ENCODE data around the gene EIF5B.
"Not testable (repeated sequence)": the region's sequence is repeated elsewhere in the genome, so short reads cannot be mapped to it uniquely, and the experiment has no call there.

The EIF5B gene

DNA sequence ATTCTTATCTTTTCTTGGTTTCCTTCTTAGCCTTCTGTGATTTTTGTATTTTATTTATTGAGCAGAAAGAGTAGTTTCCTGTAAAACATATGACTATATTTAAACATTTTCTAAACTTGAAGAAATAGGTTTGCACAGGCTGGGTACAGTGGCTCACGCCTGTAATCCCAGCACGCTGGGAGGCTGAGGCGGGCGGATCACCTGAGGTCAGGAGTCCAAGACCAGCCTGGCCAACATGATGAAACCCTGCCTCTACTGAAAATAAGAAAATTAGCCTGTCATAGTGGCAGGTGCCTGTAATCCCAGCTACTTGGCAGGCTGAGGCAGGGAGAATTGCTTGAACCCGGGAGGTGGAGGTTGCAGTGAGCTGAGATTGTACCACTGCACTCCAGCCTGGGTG is 31.7 kb downstream of the EIF5B start:
- DNase-seq, result not testable (repeated sequence)

DNA sequence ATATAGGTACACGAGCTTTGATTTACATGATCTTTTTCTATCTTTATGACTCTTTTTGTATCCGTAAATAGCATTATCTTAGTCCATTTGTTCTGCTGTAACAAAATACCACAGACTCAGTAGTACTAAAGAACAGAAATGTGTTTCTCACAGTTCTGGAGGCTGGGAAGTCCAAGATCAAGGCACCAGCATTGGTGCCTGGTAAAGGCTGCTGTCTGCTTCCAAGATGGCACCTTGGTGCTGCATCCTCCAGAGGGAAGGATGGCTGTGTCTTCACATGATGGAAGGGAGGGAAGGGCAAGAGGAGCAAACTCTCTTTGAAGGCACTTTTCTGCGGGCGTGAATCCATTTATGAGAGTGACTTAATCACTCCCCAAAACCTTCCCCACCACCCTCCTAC is 36.0 kb downstream of the EIF5B start:
- no peak for DNase-seq

DNA sequence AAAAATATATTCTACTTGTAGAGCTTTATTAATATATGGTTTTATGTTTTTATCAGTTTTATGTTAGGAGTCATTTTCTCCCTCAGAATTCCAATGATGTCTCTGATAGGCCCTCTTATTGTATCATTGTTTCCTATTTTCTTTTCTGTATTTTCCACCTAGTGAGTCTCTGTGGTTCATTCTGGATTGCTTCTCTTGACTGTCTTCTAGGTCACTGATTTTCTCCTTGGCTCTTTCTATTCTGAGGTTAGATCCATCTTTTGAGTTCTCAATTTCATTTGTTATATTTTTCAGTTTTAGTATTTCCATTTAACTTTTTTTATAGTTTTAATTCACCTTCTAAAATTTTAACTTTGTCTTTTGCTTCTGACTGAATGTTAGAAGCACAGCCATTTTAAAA is 37.6 kb downstream of the EIF5B start:
- no peak for DNase-seq

DNA sequence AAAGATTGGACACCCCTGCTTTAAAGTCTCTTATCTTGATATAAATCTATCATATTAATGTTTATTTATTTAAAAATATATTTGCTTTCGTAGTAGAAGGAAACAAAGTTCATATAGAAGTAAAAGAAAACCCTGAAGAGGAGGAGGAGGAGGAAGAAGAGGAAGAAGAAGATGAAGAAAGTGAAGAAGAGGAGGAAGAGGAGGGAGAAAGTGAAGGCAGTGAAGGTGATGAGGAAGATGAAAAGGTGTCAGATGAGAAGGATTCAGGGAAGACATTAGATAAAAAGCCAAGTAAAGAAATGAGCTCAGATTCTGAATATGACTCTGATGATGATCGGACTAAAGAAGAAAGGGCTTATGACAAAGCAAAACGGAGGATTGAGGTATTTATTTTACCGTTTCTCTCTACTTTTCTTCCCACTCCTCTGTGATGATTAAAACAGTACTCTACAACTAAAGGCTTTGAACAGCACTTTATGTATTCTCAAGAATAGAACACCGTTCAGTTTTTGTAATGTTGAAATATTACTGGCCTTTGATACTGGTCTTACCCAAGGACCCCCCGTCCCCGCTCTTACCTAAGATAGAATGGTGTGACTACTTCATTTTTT is 39.2 kb downstream of the EIF5B start:
- DNase-seq, result no peak

DNA sequence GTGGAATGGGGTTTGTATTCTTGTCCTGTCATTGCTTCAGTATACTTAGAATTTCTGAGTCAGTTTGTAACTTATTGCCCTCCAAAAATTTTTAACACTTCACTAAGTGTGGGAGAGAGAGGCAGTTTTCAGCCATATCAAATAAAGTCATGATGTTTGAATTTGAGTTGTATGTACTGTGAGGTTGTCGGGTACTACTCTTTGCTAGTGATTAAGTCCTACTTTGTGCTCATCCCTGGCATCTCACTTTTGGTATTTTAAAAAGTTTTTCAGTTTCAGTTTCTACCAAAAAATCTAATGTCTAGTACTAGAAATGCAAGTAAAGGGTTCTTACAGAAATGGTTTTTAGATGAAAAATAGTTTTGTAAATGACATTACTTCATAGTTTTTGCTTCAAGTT is 40.7 kb downstream of the EIF5B start:
- DNase-seq, result no peak

DNA sequence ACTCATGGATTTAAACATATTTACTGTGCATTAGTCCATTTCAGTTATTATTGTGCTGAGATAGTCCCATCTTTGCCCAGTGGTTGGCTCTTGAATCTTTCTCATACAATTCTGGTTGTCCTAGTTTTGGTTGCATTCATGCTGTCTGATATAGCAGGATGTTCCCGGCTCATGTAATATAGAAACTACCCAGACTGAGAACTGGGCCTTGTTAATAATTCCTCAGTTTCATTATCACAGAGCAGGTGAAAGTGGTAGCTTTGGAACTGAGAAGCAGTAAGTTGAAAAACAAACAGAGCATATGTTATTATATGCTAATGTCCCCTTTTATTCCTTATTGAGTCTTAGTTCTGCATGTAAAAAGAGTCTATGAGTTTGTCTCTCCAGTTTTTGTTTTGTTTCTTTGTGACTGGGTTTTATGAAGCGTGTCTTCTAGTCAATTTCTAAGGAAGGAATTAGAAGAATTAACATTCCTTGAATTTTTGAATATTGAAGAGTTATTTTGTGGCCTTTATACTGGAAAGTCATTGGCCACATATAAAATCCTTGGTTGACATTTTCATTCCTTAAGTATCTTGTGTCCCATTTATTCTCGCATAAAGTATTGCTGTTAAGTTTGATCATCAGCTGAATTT is 43.3 kb downstream of the EIF5B start:
- no peak for DNase-seq

DNA sequence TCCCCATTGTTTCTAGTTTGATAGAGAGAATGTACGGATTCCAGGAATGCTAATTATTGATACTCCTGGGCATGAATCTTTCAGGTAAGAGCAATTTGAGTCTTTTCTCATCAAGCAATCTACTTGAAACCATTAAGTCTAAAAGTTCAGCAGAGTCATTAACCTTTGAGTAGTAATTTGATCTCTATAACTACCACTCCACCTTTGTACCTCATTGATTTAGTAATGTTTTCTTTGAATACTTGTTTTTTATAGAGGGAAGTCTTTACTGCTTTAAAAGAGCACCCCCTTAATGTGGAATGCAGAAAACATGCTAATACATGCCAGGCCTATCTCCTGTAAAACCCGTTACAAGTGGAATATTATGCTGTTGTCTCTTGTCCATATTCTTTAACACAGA is 45.0 kb downstream of the EIF5B start:
- DNase-seq, result no peak

DNA sequence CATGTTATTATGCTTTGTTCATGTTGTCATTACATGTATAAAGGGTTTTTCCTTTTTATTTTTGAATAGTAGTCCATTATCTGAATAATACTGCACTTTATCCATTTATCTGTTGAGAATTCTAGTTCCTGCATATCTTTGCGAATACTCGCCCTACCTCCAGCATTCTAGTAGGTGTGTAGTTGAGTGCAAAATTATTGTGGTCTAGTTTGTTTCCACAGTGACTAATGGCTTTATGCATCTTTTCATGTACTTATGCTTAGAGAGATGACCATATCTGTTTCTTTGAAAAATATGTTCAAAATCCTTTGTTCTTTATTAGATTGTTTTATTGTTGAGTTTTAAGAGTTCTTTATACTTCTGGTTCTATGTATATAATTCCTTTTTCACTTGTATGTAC is 48.8 kb downstream of the EIF5B start:
- DNase-seq, result no peak

DNA sequence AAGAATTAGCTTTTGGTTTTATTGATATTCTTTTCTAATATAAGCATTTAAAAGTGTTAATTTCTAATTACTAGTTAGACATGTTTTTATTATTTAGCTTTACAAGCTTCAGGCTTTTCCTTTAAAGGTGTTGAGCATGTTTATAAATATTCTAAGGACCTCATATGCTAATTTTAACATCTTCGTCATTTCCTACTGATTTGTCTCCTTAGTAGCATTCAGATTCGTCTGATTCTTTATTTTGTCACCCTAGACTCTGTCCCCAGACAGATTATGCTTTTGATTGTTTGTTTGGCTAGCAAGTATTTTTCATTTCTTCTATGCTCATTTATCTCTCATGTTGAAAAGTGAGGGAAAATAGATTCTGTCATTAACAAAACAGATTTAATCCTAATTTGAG is 51.7 kb downstream of the EIF5B start:
- no peak for DNase-seq

DNA sequence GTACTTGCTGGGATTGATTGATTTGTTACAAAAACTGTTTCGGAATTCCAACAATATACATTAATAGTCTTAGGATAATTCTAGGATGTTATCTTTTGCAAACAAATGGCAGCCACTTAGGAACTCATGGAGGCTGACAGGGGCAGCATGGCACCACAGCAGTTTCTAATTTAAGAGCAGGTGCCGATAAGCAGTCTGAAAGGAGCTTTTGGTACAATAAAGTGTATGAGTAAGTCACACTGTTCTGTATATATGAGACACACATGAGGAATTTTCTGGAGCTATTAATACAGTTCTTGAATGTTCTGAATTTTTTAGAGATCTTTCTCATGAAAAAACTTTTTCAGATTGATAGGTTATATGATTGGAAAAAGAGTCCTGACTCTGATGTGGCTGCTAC is 52.2 kb downstream of the EIF5B start:
- no peak for DNase-seq

DNA sequence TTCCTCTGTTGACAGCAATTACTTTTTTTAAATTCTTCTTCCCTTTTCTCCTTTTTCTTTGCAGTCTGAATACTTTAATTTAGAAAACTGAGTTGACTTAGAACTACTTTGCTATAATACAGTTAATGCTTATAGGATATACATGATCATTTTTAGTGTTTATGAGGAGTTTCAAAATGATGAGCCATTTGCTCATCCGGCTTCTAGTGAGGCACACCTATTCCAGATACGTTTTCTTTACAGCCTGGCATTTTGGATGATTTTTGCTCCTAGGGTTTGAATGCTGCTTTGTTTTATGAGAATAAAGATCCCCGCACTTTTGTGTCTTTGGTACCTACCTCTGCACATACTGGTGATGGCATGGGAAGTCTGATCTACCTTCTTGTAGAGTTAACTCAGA is 52.8 kb downstream of the EIF5B start:
- no peak for DNase-seq

DNA sequence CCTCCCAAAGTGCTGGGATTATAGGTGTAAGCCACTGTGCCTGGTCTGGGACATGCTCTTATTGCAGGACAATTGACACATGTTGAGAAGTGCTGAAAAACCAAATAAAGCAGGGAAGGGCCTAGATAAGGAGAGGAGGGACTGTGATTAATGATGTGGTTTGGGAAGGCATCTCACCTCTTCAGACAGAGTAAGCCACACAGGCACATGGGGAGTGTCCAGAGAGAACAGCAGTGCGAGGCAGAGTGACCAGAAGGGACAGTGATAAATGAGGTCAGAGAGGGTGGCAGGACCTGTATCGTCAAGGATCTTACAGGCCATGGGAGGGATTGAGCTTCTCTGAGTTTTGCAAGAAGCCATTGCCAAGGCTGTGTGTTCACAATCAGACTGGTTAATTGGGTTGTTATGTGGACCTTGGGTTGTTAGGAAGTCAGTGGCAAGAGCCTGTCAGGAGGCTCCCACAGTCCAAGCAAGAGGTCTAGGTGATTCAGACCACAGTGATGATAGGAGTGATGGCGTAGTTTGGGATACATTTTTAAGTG is 58.5 kb downstream of the EIF5B start:
- no peak for DNase-seq

DNA sequence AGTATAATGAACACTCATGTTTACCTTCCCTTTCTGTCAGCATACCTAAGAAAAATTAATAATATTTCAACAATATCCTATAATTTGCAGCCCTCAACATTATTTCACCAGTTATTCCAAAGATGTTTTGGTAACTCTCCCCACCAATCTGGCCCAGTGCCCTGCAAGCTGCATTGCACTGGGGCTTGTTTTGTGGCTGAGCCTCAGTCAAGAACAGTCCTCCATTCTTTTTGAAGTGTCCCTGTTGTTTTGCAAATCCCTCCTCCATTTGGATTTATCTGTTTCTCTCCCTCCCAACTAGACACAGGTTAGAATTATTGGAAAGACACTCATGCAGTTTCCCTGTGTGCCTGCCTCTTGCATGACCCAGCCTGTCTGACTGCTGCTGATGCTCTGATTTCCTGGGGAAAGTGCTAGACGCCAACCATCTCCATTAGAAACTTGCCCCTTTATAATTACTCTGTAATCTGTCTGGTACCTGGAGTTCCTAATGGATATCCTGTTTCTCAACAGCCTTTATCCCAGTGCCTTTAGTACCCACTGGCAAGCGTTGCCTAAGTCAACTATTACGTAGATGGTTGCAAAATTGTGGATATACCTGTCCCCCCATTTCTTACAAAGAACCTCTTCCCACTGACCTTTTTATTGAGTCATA is 60.2 kb downstream of the EIF5B start:
- no peak for DNase-seq

DNA sequence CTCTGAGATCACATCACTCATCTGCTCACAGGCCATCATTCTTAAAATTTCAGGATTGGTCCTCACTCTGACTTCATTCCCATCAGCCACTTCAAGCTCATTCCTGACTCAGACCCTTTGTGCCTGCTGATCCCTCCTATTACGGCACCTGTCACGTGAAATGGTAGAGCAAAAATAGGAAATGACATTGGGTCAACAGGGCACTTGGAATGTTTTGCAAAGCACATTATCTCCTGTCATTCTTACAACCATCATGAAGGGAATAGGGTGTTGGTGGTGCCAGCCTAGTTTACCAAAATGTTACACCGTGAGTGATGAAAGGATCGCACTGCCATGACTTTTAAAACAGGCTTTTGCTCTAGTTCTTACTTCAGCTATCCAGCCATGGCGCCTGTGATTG is 61.1 kb downstream of the EIF5B start:
- no peak for DNase-seq

DNA sequence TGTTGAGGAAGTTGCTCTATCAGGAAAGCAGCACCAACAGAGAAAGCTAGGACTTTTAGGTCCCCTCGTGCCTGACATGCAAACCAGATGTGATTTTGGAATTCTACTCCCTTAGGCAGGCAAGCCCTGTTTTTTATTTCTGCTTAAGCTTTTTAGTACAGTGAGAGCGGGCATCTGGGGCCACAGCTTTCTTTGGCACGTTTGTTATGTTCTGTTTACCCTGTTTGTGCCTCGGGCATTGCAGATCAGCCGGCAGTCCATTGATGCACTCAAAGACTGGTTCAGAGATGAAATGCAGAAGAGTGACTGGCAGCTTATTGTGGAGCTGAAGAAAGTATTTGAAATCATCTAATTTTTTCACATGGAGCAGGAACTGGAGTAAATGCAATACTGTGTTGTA is 61.9 kb downstream of the EIF5B start:
- no peak for DNase-seq

DNA sequence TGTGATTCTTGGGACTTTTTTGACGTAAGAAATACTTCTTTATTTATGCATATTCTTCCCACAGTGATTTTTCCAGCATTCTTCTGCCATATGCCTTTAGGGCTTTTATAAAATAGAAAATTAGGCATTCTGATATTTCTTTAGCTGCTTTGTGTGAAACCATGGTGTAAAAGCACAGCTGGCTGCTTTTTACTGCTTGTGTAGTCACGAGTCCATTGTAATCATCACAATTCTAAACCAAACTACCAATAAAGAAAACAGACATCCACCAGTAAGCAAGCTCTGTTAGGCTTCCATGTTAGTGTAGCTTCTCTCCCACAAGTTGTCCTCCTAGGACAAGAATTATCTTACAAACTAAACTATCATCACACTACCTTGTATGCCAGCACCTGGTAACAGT is 62.6 kb downstream of the EIF5B start:
- no peak for DNase-seq

DNA sequence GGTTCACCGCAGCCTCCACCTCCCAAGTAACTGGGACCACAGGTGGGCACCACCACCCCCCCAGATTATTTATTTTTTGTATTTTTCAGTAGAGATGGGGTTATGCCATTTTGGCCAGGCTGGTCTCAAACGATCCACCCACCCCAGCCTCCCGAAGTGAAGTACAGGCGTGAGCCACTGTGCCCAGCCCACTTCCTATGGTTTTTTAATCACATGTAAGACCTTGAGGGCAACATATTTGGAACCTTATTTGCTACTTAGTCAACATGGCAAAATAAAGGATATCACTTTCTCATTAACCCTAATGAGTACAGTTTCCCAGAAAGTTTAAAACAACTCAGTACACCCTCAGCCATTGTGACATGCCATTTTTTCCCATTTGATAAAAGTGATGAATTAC is 64.7 kb downstream of the EIF5B start:
- no peak for DNase-seq

DNA sequence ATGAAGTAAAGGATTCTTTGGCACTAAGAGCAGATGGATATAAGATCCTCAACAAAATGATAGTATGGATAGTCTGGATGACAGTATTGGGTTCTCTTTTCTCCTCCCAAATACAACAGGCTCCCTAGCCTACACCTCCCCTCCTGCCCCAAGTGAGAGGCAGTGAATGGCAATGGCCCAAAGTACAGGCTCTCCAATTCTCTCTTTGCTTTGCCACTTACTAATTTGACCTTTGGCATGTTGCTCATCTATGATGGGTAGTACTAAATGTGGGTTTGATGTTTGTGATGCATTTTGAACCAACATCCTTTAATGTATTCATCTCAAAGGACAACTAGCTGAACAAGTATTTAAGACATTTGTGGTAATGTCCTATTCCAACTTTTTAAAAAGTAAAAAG is 65.9 kb downstream of the EIF5B start:
- no peak for DNase-seq

DNA sequence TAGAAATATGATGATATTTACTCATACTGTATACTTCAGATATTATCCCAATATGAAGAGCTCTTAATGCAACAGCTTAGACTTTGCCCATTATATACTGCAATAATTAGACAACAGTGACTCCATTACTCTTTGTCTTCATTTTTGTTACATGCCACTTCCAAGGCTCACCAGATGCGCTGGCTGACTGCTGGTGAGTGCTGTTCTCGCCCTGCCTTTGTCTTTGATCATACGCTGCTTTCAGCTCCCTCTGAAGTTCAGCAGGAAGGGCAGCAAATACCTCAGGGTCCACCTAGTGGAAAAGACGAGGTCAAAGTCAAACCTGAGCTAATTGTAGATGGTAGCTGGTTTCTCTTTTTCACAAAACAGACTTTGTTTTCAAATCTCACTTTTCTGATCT is 66.3 kb downstream of the EIF5B start:
- DNase-seq, result no peak

DNA sequence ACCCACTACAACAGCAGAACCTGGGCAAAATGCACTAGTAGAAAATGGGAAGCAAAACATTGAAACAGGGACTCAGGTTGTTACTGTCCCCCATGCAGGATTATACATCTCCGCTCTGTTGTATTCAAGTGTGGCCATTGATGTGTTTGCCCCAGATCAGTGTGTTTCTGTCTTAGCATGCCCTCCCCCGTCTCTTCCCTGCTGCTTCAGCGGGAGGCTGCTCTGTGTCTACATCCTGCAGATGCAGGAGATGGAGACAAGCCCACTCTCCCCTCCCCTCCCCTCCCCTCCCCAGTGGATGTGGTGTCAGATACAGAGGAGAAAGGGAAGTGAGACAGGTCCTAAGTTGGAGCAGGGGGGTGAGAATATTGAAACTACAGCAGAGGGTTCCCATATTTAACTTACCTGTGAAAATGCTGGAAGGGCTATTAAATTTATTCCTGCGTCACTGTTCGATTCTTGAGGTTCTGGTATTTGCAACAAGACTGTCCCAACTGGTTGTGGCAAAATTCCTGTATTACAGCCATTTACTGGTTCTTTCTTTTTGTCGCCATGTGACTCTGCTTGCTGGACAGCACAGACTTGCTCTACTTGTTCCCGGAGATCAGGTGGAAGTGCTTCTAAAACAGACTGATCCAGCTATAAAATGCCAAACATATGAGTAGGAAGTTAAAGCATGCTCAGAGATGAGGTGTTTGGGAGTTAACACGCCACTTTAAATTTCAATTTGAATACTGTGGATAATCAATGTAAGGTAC is 67.0 kb downstream of the EIF5B start:
- DNase-seq, result no peak

DNA sequence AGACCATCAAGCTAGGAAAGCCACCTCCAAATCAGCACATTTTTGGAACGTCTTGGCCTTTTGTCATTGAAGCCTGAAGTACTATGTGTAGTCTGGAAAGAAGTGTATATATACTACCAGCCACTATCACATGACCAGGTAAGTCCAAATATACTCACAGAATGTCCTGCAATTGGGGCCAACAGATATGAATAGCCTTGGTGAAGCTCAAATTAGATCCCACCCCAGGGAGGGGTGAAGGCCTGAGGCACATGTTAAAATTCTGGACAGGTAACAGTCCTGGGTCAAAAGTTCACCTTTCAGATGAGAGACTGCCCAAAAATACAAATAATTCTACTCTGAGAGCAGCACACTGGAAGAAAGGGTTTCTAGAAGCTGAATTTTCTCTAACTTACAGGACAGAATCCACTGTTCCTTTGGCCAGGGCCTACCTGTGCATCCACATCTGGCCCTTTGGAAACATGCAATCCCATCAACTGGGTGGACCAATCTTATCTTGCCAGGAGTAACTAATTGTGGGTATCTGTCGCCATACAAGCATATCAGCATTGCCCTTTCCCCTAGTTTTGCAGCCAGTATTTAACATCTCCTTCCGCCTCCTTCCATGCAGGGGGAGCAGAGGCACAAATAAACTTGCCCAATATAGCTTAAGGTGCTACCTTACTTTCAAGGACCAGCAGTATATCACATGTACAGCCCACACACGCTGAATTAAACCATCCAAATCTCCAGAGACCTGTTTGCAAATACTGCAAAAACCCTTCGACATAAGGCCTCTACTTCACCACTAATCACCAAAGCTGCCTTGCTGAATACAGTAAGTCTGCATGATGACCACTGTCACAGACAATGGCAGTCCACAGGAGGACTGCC is 67.8 kb downstream of the EIF5B start:
- no peak for DNase-seq

DNA sequence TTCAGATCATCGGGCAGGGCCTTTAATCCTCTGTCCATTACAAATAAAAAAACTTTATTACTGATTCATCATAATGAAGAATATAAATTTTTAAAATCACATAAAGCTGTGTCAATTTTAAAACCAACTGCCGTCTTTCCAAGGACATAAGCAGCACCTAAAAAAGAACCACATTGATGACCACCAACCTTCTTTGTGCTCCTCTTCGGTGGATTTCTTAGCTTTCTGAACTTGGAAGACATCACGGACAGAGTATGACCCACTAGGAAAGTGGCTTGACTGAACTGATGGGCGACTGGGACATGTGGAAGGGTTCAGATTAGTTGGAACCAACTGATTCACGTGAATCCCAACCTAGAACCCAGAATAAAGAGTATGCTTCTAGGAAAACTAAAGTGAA is 68.9 kb downstream of the EIF5B start:
- DNase-seq, result no peak

DNA sequence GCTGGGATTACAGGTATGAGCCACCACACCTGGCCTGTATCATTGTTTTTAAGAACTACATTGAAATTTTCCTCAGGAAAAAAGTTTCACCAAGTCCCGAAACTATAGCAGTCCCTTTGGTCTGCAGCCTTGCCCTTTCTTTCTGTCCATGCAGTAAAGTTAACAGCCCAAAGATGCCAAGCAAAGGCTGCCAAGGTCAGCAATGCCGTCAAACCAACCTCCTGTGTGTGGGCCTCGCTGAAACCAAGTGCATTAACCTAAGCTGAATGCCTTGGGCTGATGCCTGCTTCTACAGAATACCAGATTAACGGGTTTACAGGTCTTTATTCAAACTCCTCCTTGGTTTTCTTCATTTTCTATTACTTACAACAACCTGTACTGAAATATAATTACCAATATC is 73.1 kb downstream of the EIF5B start:
- DNase-seq, result no peak
